SU-DHL-6 (cell line): ENCODE data around the gene FGD5.

Experiments
- H2AFZ ChIP-seq: fragments of 200-600 bp; sonication (generic); 2 replicates; pipeline ENCODE4 v1.6.1; 2014; ENCODE audit warnings: low read depth, mild to moderate bottlenecking, moderate library complexity, mixed read lengths, antibody characterized with exemption, low read length; ENCODE audit not compliant: severe bottlenecking
- H3F3A ChIP-seq: fragments of 200-600 bp; shearing (Covaris generic); 2 replicates; pipeline ENCODE4 v1.6.0; 2016; ENCODE audit warnings: antibody characterized with exemption, mild to moderate bottlenecking; ENCODE audit not compliant: insufficient read depth
- H3K27ac ChIP-seq: fragments of 200-600 bp; sonication (generic); 2 replicates; pipeline ENCODE4 v1.5.1; 2016; ENCODE audit warnings: low read depth, mild to moderate bottlenecking, low read length, moderate library complexity, mixed read lengths
- H3K27me3 ChIP-seq: fragments of 200-600 bp; sonication (generic), shearing (Covaris generic); 2 replicates; pipeline ENCODE4 v1.6.0; 2014; ENCODE audit warnings: mild to moderate bottlenecking, low read length
- H3K36me3 ChIP-seq: fragments of 200-600 bp; sonication (generic); 2 replicates; pipeline ENCODE4 v1.6.1; 2014; ENCODE audit warnings: mild to moderate bottlenecking, low read length, mixed read lengths
- H3K4me2 ChIP-seq: fragments of 300-600, 200-600 bp; shearing (Covaris generic), sonication (generic); 2 replicates; pipeline ENCODE4 v1.6.0; 2014; ENCODE audit warnings: low read length, low read depth, mild to moderate bottlenecking; ENCODE audit not compliant: poor library complexity, severe bottlenecking
- H3K4me3 ChIP-seq: fragments of 200-600 bp; sonication (generic); 2 replicates; pipeline ENCODE4 v1.5.1; 2014; ENCODE audit warnings: antibody characterized with exemption, low read length, mild to moderate bottlenecking, mixed read lengths; ENCODE audit not compliant: insufficient read depth, poor library complexity, severe bottlenecking
- H3K79me2 ChIP-seq: fragments of 200-600 bp; sonication (generic); 2 replicates; pipeline ENCODE4 v1.6.1; 2014; ENCODE audit warnings: mild to moderate bottlenecking, low read length, moderate library complexity; ENCODE audit not compliant: insufficient read depth
- H3K9ac ChIP-seq: fragments of 200-600 bp; sonication (generic); 2 replicates; pipeline ENCODE4 v1.7.0; 2014; ENCODE audit warnings: mild to moderate bottlenecking, low read length
- H3K9me2 ChIP-seq: fragments of 200-600 bp; sonication (generic); replicated peaks from 2 replicates; pipeline ENCODE4 v1.6.1; 2014; ENCODE audit warnings: low read length; ENCODE audit not compliant: insufficient read depth
- H3K9me3 ChIP-seq: fragments of 200-600 bp; sonication (generic); 2 replicates; pipeline ENCODE4 v1.6.1; 2014; ENCODE audit warnings: low read length, mixed read lengths; ENCODE audit not compliant: insufficient read depth
- H4K20me1 ChIP-seq: fragments of 200-600 bp; sonication (generic); 2 replicates; pipeline ENCODE4 v1.6.1; 2014; ENCODE audit warnings: low read depth, mild to moderate bottlenecking, antibody characterized with exemption, low read length, moderate library complexity, mixed read lengths
- EZH2phosphoT487 ChIP-seq: fragments of 200-600 bp; sonication (generic), shearing (Covaris generic); conservative IDR thresholded peaks from 2 replicates; pipeline ENCODE4 v1.6.1; 2018; ENCODE audit warnings: mild to moderate bottlenecking, antibody characterized with exemption, low read length, moderate library complexity, mixed read lengths
- TF ChIP-seq, protein P1 (sequence below): fragments of 200-600 bp; sonication (generic); IDR thresholded peaks from one replicate; pipeline ENCODE4 v1.5.1; 2017; ENCODE audit warnings: antibody characterized with exemption, mild to moderate bottlenecking, low read length, moderate library complexity; ENCODE audit not compliant: insufficient read depth, poor library complexity, severe bottlenecking

The FGD5 gene

DNA sequence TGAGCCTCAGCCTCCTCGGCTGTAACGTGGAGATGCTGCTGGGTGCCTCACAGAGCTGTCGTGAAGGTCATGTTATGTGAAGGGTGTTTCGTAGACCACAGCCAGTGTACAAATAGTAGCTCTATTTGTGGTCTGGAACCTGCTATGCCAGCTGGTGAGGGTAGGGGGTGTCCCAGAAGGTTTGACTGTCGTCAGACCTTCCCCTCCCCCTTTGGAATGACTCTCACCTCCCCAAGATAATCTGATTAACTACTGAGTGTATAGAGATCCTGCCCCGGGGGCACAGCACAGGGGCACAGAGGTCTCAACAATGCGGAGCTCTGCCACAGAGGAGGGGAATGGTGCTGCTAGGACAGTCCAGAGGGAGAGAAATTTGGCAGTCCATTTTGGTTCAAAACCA lies 20.5 kb downstream of the FGD5 start:
- H2AFZ ChIP-seq, result no peak overlapping the region
- no peak overlapping the region for H3K9ac ChIP-seq
- H3K9me3 ChIP-seq, result no peaks in the 10 kb centered on the region
- no peak overlapping the region for H3K27ac ChIP-seq
- TF ChIP-seq, protein P1, sequence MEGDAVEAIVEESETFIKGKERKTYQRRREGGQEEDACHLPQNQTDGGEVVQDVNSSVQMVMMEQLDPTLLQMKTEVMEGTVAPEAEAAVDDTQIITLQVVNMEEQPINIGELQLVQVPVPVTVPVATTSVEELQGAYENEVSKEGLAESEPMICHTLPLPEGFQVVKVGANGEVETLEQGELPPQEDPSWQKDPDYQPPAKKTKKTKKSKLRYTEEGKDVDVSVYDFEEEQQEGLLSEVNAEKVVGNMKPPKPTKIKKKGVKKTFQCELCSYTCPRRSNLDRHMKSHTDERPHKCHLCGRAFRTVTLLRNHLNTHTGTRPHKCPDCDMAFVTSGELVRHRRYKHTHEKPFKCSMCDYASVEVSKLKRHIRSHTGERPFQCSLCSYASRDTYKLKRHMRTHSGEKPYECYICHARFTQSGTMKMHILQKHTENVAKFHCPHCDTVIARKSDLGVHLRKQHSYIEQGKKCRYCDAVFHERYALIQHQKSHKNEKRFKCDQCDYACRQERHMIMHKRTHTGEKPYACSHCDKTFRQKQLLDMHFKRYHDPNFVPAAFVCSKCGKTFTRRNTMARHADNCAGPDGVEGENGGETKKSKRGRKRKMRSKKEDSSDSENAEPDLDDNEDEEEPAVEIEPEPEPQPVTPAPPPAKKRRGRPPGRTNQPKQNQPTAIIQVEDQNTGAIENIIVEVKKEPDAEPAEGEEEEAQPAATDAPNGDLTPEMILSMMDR, result no peak
- no peak for TF ChIP-seq EZH2phosphoT487
- no peaks in the 10 kb centered on the region for H3F3A ChIP-seq
- H3K4me2 ChIP-seq, result no peak overlapping the region
- no peaks in the 10 kb centered on the region for H3K36me3 ChIP-seq
- no peaks in the 10 kb centered on the region for H3K27me3 ChIP-seq
- no peak overlapping the region for H3K4me3 ChIP-seq
- H4K20me1 ChIP-seq, result no peaks in the 10 kb centered on the region
- H3K79me2 ChIP-seq, result no peaks in the 10 kb centered on the region
- no peaks in the 10 kb centered on the region for H3K9me2 ChIP-seq

DNA sequence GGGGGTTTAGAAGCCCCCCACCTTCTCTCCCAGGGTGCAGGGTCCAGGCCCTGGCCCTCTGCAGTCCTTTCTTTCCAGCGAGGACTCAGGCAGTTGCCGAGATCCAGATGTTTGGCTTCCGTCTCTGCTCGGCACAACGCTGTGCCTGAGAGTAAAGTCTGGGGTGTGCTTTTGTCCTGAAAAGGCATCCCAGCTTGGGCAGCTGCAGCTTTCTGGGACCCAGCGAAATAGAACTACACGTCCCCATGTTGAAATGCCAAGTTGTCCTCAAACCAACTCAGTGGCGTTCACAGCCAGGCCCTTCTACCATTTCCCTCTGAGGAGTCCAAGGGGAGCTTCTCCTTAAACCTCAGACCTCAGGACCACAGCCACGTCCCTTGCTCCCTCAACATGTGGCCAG lies 23.1 kb downstream of the FGD5 start:
- H3K4me2 ChIP-seq, result no peak overlapping the region
- no peaks in the 10 kb centered on the region for H3K27me3 ChIP-seq
- H3K36me3 ChIP-seq, result no peaks in the 10 kb centered on the region
- H4K20me1 ChIP-seq, result no peaks in the 10 kb centered on the region
- H3K9me3 ChIP-seq, result no peaks in the 10 kb centered on the region
- no peak overlapping the region for H2AFZ ChIP-seq
- no peak overlapping the region for H3K4me3 ChIP-seq
- no peaks in the 10 kb centered on the region for H3F3A ChIP-seq
- H3K9ac ChIP-seq, result no peak overlapping the region
- TF ChIP-seq, protein P1, result no peak
- TF ChIP-seq EZH2phosphoT487, result no peak
- H3K79me2 ChIP-seq, result no peaks in the 10 kb centered on the region
- H3K9me2 ChIP-seq, result no peaks in the 10 kb centered on the region
- no peak overlapping the region for H3K27ac ChIP-seq

DNA sequence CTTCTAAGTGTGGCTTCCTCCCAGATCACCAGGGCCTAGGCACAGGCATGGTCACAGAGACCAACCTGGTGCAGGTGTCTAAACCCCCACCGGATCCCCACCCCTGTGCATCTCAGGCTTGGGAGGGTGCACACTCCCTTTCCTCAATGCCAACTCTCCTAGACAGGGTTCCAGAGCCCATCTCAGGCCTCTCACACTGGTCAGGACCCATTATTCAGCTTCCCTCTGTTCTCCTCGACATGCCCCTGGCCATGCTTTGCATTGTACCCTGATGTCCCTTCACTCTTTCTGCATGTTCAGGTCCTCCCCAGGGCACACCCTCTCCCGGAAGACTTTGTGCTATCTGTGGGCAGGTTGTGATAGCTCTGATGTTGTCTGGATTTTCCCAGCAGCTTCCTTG lies 23.5 kb downstream of the FGD5 start:
- H3K9me2 ChIP-seq, result no peaks in the 10 kb centered on the region
- TF ChIP-seq EZH2phosphoT487, result no peak
- TF ChIP-seq, protein P1, result no peak
- no peak overlapping the region for H3K27ac ChIP-seq
- H3K36me3 ChIP-seq, result no peaks in the 10 kb centered on the region
- no peaks in the 10 kb centered on the region for H3F3A ChIP-seq
- no peak overlapping the region for H2AFZ ChIP-seq
- no peak overlapping the region for H3K4me3 ChIP-seq
- no peaks in the 10 kb centered on the region for H3K27me3 ChIP-seq
- no peaks in the 10 kb centered on the region for H3K79me2 ChIP-seq
- H3K9me3 ChIP-seq, result no peaks in the 10 kb centered on the region
- H3K4me2 ChIP-seq, result no peak overlapping the region
- H4K20me1 ChIP-seq, result no peaks in the 10 kb centered on the region
- H3K9ac ChIP-seq, result no peak overlapping the region
